GOT3 (cell line): ENCODE results near the gene CCDC136.

Experiments used
- DNase-seq: peaks from one replicate; lab custom pipeline; 2025; ENCODE audit warnings: mixed read lengths; lab: John Stamatoyannopoulos, UW

CCDC136 gene

GRCh38 chr7:128831994-128832879 is 40.5 kb downstream of the CCDC136 start:
- no peak for DNase-seq

- DNase-seq, result no peak
These were observed 41.0 kb downstream of the CCDC136 start for GRCh38 chr7:128832880-128833147.

GRCh38 chr7:128833148-128833945 is 41.6 kb downstream of the CCDC136 start:
- peak; percentile 35 for DNase-seq

GRCh38 chr7:128833946-128834325 is 42.2 kb downstream of the CCDC136 start:
- no peak for DNase-seq

- DNase-seq, result no peak
These were observed 43.5 kb downstream of the CCDC136 start for GRCh38 chr7:128835231-128835751.

- DNase-seq, result no peak
These were observed 44.2 kb downstream of the CCDC136 start for GRCh38 chr7:128835790-128836641.

- no peak for DNase-seq
These were observed 45.1 kb downstream of the CCDC136 start for GRCh38 chr7:128836729-128837348.

- no peak for DNase-seq
These were observed 45.8 kb downstream of the CCDC136 start for GRCh38 chr7:128837521-128837921.

GRCh38 chr7:128838109-128838779 is 46.5 kb downstream of the CCDC136 start:
- DNase-seq, result no peak

GRCh38 chr7:128838981-128839731 is 47.4 kb downstream of the CCDC136 start:
- DNase-seq, result no peak

- DNase-seq, result no peak
These were observed 48.0 kb downstream of the CCDC136 start for GRCh38 chr7:128839751-128840177.

- DNase-seq, result no peak
These were observed 48.8 kb downstream of the CCDC136 start for GRCh38 chr7:128840326-128841170.

- no peak for DNase-seq
These were observed 49.5 kb downstream of the CCDC136 start for GRCh38 chr7:128841171-128841690.

- DNase-seq, result no peak
These were observed 50.3 kb downstream of the CCDC136 start for GRCh38 chr7:128841921-128842673.

GRCh38 chr7:128842674-128843641 is 51.2 kb downstream of the CCDC136 start:
- no peak for DNase-seq

- no peak for DNase-seq
These were observed 52.3 kb downstream of the CCDC136 start for GRCh38 chr7:128843938-128844621.
